ENCODE data around the gene NHSL1.

Gene NHSL1

DNA sequence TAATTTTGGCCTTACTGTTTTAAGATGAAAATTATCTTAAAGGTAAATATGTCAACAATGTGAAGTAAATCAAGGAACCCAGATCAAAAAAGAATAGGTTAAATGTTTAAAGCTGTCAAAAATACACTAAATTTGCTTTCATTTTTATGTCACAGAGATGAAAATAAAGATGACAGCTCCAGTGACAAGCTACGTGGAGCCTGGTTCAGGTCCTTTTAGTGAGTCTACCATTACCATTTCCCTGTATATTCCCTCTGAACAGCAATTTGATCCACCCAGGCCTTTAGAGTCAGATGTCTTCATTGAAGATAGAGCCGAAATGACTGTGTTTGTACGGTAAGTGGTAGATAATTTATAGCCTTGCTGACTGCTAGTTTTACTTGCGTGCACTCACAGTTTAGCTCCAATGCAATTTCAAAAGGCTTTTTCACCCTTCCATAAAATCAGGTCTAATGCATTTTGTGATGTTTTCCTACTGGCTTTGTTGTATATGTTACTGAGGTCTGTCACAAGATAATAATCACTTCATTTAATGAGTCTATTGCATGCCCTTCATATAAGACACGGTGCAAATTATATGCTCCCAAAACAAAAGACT, 93.4 kb downstream of the NHSL1 start:
- no peak overlapping the region for H3K4me3 ChIP-seq (ENCODE audit: low read depth, low read length)

GRCh38 chr6:138404666-138405337, 94.5 kb downstream of the NHSL1 start:
- peak overlapping the region; percentile 82 for H3K4me3 ChIP-seq (ENCODE audit: low read depth, low read length)

GRCh38 chr6:138403801-138404665, 95.3 kb downstream of the NHSL1 start, which contains the start of gene HEBP2:
HEBP2 (plus strand) TSS chr6:138404223; CDS start chr6:138404496, 273 bp downstream.
- H3K4me3 ChIP-seq (ENCODE audit: low read depth, low read length): peak within 1 kb of the TSS; percentile 82

DNA sequence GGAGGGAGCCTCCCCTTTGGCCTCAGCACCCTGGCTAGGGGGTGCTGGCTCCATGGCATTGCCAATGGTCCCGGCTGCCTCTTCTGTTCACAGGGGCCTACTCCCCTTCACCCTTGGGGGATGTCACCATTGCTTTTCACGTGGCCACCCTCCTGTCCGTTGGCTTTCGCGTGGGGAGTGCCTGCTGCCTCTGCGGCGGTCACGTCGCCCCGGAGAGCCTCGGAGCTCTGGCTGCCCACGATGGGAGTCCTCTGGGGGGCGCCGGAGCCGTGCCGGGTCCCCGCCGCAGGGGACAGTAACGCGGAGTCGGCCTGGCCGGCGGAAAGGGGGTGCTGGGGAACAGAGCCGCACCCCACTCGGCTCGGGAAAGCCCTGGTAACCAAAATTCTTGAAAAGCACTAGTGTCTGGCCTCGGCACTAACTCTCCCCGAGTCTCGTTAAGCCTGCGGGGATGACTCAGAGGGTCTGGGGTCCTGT, 95.9 kb downstream of the NHSL1 start:
- peak overlapping the region; percentile 63 for H3K4me3 ChIP-seq (ENCODE audit: low read depth, low read length)

DNA sequence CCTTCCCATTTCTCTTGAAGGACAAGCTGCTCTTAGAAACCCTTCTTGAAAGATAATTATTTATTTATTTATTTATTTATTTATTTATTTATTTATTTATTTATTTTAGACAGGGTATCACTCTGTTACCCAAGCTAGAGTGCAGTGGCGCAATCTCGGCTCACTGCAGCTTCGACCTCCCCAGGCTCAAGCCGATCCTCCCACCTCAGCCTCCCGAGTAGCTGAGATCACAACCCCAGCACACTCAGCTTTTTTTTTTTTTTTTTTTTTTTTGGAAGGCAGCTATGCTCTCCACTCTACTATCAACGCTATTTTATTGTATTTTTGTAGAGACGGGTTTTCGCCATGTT, 96.5 kb downstream of the NHSL1 start:
- H3K4me3 ChIP-seq (ENCODE audit: low read depth, low read length): no peak overlapping the region

GRCh38 chr6:138401960-138402837, 97.1 kb downstream of the NHSL1 start:
- H3K4me3 ChIP-seq (ENCODE audit: low read depth, low read length): no peak overlapping the region

GRCh38 chr6:138400326-138400725, 99.0 kb downstream of the NHSL1 start:
- H3K4me3 ChIP-seq (ENCODE audit: low read depth, low read length): no peak overlapping the region

DNA sequence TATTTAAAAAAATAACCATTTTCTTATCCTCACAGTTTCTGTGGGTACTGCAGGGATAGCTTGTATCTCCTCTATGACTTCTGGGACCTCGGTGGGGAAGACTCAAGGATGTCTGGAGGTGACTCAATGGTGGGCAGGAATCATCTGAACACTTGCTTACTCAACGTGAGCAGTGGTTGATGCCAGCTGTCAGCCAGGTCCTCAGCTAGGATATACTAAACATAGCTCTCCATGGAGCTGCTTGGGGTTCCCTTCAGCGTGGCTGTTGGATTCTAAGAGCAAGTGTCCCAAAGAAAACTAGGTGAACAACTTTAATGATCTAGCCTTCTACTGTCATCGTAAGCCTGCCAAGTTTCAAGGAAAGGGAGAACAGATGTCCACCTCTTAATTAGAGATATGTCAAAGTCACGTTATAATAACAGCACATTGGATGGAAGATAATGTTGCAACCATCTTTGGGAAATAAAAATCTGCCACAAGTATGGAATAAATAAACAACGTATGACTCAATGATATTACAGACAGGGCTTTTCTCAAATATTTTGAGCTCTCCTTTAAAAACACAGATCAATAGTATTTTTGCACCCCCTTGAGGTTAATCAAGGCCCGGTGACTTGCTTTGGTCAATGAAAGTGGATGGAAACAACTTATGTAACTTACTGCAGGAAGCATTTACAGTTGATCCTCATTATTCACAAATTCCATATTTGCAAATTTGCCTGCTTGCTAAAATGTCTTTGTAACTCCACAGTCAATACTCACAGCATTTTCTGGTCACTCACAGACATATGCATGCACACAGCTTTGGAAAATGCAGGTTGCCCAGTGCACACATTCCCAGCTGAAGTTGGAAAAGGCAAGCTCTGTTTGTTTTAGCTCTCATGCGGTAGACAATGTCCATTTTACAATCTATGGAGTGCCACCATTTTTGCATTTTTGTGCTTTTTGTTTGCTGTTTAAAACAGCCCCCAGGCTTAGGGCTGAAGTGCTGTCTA, 101.9 kb downstream of the NHSL1 start:
- no peak overlapping the region for H3K4me3 ChIP-seq (ENCODE audit: low read depth, low read length)

DNA sequence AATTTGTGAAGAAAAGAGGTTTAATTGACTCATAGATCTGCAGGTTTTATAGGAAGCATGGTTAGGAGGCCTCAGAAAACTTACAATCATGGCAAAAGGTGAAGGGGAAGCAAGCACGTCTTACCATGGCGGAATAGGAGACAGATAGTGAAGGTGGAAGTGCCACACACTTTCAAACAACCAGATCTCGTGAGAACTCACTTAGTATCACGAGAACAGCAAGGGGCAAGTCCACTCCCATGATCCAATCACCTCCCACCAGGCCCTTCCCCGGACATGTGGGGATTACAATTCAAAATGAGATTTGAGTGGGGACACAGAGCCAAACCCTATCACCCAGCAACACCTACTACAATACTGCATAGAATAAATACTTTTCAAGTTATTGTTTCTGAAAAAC, 102.6 kb downstream of the NHSL1 start:
- no peak overlapping the region for H3K4me3 ChIP-seq (ENCODE audit: low read depth, low read length)

GRCh38 chr6:138393871-138394783, 105.2 kb downstream of the NHSL1 start:
- H3K4me3 ChIP-seq (ENCODE audit: low read depth, low read length): no peak overlapping the region

- no peak overlapping the region for H3K4me3 ChIP-seq (ENCODE audit: low read depth, low read length)
Observed at GRCh38 chr6:138389551-138389950, 109.7 kb downstream of the NHSL1 start.

- H3K4me3 ChIP-seq (ENCODE audit: low read depth, low read length): no peak overlapping the region
Observed at GRCh38 chr6:138387577-138388368, 111.5 kb downstream of the NHSL1 start.

GRCh38 chr6:138386897-138387296, 112.4 kb downstream of the NHSL1 start:
- no peak overlapping the region for H3K4me3 ChIP-seq (ENCODE audit: low read depth, low read length)

GRCh38 chr6:138383776-138384175, 115.5 kb downstream of the NHSL1 start:
- H3K4me3 ChIP-seq (ENCODE audit: low read depth, low read length): no peak overlapping the region

- no peak overlapping the region for H3K4me3 ChIP-seq (ENCODE audit: low read depth, low read length)
Observed at GRCh38 chr6:138382498-138383265, 116.6 kb downstream of the NHSL1 start.

DNA sequence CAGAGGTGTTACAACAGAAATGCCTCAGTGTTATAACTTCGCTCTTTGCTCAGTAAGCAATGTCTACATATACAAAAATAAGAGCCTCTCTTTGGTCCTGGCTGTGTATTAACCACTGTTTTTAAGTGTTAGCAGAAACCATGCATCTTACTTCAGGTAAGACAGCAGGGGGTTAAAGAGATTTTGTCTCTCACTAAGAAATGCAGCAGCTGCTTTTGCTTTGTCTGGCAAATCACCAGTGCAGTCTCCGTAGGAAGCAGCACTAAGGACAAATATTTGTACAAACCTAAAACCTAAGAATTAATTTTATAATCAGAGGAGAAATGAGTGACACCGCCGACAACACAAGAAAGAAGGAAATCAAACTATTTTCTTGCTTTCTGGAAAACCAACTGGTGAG, 120.8 kb downstream of the NHSL1 start:
- H3K4me3 ChIP-seq (ENCODE audit: low read depth, low read length): no peak overlapping the region

DNA sequence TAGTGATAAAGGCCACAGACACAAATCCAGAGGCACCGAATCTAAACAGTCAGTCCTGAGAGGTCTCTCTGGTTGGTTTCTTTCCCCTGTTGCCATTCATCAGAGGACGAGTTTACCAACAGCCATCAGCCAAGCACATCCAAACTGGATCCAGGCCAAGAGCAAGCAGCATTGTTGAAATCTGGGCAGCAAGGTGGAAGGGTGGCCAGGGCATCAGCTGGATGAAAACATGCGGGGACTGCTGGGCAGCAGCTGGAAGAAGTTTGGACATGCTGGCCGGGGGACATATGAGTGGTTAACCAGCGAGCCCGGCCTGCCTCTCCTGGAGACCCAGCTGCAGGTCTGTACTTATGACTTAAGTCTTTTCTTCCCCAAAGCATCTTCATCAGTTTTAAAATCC, 121.5 kb downstream of the NHSL1 start, which contains the start of gene SMIM28:
Gene SMIM28, plus strand, starts transcription at position 62 of the 400 bp plus-strand sequence. Its CDS starts 168 bp downstream, at position 230.
- H3K4me3 ChIP-seq (ENCODE audit: low read depth, low read length): no peak within 1 kb of the TSS
